ENCODE data around the gene KLK6. TPM values are rescaled to one million over a fixed set of nuclear protein-coding genes. Genes with fewer than 3 reads are reported as not detected.

The KLK6 gene
- total RNA-seq, 2 experiments from 2014 or later, result not detected

- Histone ChIP-seq H3K4me3 (ENCODE audit: low read length) (no peak overlapping the region), H3K27ac (ENCODE audit: low read depth in 1 of 2, low read length in 2 of 2) (no peak overlapping the region), H3K9me3 (ENCODE audit: control insufficient read depth in 1 of 2, insufficient read depth in 1 of 2, low read length in 2 of 2) (peaks cover 0 to 15% of the 10 kb centered on the region in 2 experiments), H3K4me1 (ENCODE audit: insufficient read depth, low read length) (no peaks in the 10 kb centered on the region), H3K27me3 (ENCODE audit: control insufficient read depth in 1 of 2, insufficient read depth in 2 of 2, low read length in 2 of 2) (peaks cover 11 to 24% of the 10 kb centered on the region in 2 experiments), H3K36me3 (ENCODE audit: insufficient read depth, low read length) (no peaks in the 10 kb centered on the region)
- ChIA-PET CTCF (no interaction called here), POLR2A (no interaction called here)
- Mint-ChIP-seq H3K27ac (no peak overlapping the region), H3K36me3 (ENCODE audit: low read depth) (no peaks in the 10 kb centered on the region), H3K27me3 (peaks cover 69% of the 10 kb centered on the region), H3K4me3 (no peak overlapping the region), H3K9me3 (no peaks in the 10 kb centered on the region), H3K4me1 (ENCODE audit: low read depth) (no peaks in the 10 kb centered on the region)
- intact Hi-C loops (cut with DNase I, micrococcal nuclease), result no loop called here
- ATAC-seq (ENCODE audit: poor library complexity) (no peak), DNase-seq (no peak)
- TF ChIP-seq CTCF (IDR thresholded peaks at IDR 0.05), result no peak
Measured at GRCh38 chr19:51006406-51006805, 37.0 kb upstream of the KLK6 start.

DNA sequence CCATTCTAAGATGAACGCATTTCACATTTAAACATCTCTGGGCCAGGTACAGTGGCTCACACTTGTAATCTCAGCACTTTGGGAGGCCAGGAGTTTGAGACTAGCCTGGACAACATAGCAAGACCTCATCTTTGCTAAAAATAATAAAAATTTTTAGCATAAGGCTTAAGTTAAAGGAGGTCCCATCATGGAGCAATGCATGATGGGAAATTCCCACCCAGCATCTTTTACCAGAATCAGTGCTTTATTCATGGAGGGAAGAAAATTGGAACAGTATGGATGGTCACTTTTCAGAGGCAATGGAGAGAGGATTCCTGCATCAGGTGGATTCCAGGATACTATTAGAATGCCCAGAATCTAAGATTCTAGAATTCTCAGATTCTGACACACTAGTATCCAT, 35.9 kb upstream of the KLK6 start:
- no peak overlapping the region for H3K27ac ChIP-seq (ENCODE audit: low read depth in 1 of 2, low read length in 2 of 2)
- no peaks in the 10 kb centered on the region for H3K36me3 Mint-ChIP-seq (ENCODE audit: low read depth)
- no peak for ATAC-seq (ENCODE audit: poor library complexity)
- peaks cover 20 to 29% of the 10 kb centered on the region in 2 experiments for H3K27me3 ChIP-seq (ENCODE audit: control insufficient read depth in 1 of 2, insufficient read depth in 2 of 2, low read length in 2 of 2)
- no peak for DNase-seq
- H3K4me3 ChIP-seq (ENCODE audit: low read length), result no peak overlapping the region
- peaks cover 0 to 22% of the 10 kb centered on the region in 2 experiments for H3K9me3 ChIP-seq (ENCODE audit: control insufficient read depth in 1 of 2, insufficient read depth in 1 of 2, low read length in 2 of 2)
- H3K27me3 Mint-ChIP-seq, result peaks cover 68% of the 10 kb centered on the region
- H3K36me3 ChIP-seq (ENCODE audit: insufficient read depth, low read length), result no peaks in the 10 kb centered on the region
- no peak overlapping the region for H3K4me3 Mint-ChIP-seq
- H3K4me1 ChIP-seq (ENCODE audit: insufficient read depth, low read length), result no peaks in the 10 kb centered on the region
- no peaks in the 10 kb centered on the region for H3K4me1 Mint-ChIP-seq (ENCODE audit: low read depth)
- TF ChIP-seq CTCF (IDR thresholded peaks at IDR 0.05), result no peak
- POLR2A ChIA-PET, result no interaction called here
- CTCF ChIA-PET, result no interaction called here
- no peak overlapping the region for H3K27ac Mint-ChIP-seq
- intact Hi-C loops (cut with DNase I, micrococcal nuclease), result no loop called here
- no peaks in the 10 kb centered on the region for H3K9me3 Mint-ChIP-seq

DNA sequence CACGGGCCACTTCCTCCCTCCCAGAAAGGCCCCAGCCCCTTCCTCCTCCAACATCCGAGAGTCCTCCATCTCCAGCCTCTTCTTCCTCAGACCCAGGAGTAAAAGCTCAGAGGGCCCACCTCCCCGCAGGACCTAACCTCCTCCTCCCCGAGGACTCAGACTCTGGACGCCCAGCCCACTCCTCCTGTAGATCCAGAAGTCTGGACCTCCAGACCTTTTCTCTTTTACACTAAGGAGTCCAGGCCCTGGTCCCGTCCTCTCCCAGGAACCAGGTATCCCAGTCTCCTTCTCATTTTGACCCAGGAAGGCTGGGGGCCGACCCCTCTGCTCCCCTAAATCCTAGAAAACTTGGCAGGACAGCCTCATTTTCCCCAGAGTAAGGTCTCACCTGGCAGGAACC, 33.9 kb upstream of the KLK6 start:
- Histone ChIP-seq H3K9me3 (ENCODE audit: control insufficient read depth in 1 of 2, insufficient read depth in 1 of 2, low read length in 2 of 2) (peaks cover 0 to 22% of the 10 kb centered on the region in 2 experiments), H3K36me3 (ENCODE audit: insufficient read depth, low read length) (no peaks in the 10 kb centered on the region), H3K4me3 (ENCODE audit: low read length) (no peak overlapping the region), H3K27ac (ENCODE audit: low read depth in 1 of 2, low read length in 2 of 2) (no peak overlapping the region), H3K27me3 (ENCODE audit: control insufficient read depth in 1 of 2, insufficient read depth in 2 of 2, low read length in 2 of 2) (peaks cover 24 to 30% of the 10 kb centered on the region in 2 experiments), H3K4me1 (ENCODE audit: insufficient read depth, low read length) (no peaks in the 10 kb centered on the region)
- ChIA-PET CTCF (no interaction called here), POLR2A (no interaction called here)
- Mint-ChIP-seq H3K9me3 (no peaks in the 10 kb centered on the region), H3K27me3 (peaks cover 72% of the 10 kb centered on the region), H3K36me3 (ENCODE audit: low read depth) (no peaks in the 10 kb centered on the region), H3K4me1 (ENCODE audit: low read depth) (no peaks in the 10 kb centered on the region), H3K4me3 (no peak overlapping the region), H3K27ac (no peak overlapping the region)
- ATAC-seq (ENCODE audit: poor library complexity), result no peak
- no peak for DNase-seq
- intact Hi-C loops (cut with DNase I, micrococcal nuclease), result no loop called here
- no peak for TF ChIP-seq CTCF (IDR thresholded peaks at IDR 0.05)

Data from CD4-positive, alpha-beta T cell (primary cell).